GM19452 (cell line): ENCODE data around the gene SMPD3.
A peak's percentile ranks its signal among the peaks of the same experiment; 100 is the strongest.

ENCODE experiments used
- ATAC-seq: cut with Tn5 transposase; IDR thresholded peaks from one replicate; pipeline ENCODE4 v1.9.1; 2021; ENCODE audit not compliant: unreplicated experiment

The SMPD3 gene

DNA sequence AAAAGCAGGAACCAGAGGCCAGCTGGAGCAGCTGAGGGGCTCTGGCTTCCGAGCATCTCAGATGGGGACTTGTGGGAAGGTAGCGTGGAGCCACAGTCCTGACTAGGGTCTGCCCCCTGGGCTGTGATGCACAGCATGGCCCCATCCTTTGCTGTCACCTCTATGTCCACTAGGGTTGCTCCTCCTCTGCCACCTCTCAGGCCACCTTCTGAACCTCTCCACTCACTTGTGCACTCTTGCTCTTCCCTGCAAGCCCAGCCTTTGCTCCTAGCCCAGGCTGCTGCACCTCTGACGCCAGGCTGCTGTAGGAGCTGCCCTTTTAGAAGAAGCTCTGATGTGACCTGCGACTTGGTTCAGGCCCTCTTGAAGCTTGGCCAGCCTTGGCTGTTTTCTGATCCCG is 24.3 kb upstream of the SMPD3 start:
- ATAC-seq: no peak

DNA sequence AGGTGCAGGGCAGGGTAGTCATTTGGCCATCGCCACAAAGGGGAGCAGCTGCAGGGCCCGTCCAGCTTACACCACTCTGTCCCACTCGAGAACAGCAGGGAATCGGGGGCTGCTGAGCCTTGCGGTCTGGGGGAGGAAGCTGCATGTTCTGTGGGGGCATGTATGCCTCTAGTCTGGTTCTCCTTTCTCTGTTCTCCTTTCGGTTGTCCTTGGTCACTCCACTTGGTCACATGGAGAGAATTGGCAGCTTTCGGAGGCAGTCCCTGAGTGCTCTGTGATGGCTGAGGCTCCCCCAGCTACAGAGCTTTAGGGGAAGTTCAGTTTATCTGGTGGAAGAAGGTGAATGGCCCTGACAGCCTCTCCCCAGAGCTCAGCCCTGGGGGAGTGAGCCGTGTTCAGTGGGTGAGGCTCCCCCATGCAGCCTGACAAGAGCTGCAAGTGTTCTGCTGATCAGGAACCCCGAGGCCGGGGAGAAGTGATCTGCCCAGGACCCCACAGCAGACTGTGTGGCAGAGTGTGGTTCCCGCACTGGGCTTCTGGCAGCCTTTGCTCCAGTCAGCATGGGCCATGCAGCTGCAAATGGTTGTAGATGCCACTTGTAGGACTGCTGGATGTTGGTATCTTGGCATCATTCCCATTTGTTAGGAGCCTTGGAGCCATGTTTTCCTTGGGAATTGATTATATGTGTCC is 22.3 kb upstream of the SMPD3 start:
- peak; percentile 93 for ATAC-seq

DNA sequence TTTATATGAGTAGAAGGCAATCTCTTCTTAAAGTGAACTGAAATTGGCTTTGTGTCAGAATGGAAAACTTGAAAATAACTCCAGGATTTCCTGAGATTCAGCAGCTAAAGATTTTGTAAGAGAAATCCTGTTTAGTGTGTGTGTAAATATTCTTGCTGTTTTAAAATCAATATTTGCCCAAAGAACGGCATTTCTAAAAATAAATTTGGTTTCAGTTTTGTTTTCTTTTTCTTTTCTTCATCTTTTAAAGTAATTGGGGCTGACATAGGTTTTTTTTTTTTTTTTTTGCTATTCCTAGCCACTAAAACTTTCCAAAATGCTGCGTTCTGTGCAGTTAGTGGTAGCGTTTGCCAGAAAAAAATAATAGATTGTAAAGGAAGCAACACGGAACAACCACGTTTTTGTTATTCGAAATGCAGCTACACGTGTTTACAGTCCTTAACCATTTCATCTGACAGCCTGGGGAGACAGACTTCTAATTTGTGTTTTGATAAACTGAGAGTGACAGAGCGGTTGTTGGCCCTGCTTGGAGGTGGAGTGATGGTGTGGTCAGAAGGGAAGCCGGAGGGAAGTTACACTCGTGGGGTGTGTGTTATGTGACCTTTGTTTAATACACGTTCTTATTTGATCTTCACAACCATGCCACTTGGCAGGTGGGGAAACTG is 21.6 kb upstream of the SMPD3 start:
- peak; percentile 20 for ATAC-seq

DNA sequence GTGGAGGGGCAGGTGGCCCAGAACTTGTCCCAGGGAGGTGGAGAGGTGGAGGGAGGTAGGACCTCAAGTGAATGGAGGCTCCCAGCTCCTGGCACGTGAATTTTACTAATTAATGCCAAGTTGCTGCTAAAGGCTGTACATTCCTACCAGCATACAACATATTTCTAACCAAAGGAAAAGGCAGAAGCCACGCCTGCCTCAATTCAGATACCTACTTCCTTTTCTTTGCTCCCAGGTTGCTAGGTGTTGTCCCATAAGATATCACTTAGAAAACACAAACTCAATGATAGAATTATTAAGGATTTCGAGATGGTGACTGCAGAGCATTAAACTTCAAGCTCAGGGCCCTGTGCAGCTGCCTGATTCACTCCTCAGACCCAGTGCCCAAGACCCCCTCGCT is 20.5 kb upstream of the SMPD3 start:
- ATAC-seq: no peak

DNA sequence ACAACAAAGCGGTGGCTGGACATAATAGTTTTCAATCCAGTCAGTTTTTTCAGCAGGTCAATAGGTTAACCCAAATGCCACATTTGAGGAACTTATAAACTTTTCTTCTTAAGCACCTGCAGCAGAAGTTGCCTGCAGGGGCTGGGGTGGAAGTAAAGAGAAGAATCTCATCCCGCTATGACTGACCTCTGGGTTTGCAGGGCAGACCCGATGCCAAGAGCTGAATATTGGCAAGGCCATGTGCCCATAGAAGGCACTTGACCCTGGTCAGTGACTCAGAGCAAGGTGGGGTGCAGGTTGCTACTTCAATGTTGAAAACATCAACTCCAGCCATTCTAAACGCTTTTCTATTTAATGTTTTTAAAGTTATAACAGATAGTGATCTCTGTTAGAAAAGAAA is 17.9 kb upstream of the SMPD3 start:
- no peak for ATAC-seq

DNA sequence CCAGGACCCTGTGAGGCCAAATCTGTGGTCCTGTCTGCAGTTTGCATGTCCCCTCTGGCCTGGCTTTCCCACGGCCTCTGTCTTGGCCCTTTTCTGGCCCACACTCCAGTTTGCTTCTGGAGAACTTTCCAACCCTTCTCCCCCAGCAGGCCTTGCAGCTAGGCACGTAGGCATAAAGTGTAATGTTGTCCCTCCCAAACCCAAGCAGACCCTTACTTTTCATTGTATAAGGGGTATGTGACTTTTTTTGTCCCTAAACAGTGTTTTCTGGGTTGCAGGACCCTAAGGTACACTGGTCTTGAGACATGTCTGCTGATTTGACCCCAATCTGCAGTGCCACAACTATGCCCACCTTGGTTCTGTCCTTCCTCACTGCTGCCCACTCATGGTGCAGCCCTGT is 15.6 kb upstream of the SMPD3 start:
- no peak for ATAC-seq

DNA sequence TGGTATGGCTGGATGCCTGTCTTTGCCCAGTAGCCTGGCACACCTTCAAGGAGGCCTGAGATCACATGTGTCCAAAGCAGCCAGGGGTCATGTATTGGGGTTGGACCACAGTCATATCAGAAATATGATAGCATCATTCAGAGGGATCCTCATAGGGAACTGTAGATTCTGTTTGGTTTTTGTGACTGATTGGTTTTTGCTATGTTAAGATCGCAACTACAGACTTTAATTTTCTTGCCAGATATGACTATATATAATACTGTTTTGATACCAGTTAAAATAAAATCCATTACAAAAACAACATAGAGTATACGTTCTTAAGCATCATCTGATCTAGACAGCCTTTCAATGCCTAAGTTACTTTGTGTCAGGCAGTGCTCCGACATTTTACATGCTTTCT is 11.8 kb upstream of the SMPD3 start:
- ATAC-seq: no peak

DNA sequence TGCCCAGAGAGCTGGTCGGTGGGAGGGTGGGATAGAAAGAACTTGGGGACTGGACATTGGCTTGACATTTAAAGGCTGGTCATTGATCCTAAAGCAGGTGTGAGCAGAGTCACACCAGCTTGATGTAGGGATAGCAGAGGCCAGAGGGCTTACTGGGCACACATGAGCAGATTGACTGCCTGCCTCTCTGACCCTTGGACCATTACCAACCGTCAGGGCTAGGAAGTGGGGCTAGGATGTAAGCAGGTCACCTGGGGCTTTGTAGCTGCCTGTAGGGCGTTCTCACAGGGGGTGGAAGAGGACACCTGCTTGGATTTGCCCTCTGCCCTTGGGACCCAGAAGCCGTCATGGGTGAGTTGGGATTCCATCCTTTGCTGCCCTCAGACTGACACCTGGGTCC is 11.1 kb upstream of the SMPD3 start:
- no peak for ATAC-seq

DNA sequence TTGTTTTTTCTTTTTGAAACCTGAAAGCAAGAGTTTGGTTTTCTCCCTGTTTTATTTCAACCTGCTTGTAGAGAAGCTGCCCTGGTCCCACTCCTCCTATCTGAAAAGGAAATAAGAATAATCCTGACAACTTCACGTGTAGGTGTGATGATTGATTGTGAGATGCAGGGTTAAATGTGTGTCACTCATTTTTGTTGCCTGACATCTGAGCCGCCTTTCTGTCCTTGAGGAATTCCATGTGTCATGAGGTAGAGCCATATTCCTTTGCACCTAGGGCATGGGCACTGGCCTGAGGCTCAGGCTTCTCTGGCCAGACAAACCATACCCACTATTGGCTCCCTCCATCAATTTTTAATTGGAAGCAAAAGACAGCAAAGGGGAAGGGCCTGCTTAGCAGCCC is 10.2 kb upstream of the SMPD3 start:
- ATAC-seq: no peak

DNA sequence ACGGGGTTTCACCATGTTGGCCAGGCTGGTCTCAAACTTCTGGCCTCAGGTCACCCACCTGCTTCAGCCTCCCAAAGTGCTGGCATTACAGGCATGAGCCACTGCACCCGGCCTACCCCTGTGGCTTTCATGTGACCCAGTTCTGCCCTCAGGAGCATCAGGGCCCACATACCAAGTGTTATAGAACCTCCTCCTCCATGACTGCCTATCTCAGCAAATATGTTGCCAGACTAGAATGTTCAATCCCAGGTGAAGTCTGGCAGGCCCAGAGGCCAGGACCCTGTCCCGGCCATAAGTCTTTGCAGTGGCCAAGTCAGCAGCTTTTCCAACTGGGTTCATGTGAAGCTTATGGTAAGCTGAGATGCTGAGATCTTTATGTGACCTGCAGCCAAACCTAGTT is 9.8 kb upstream of the SMPD3 start:
- no peak for ATAC-seq

DNA sequence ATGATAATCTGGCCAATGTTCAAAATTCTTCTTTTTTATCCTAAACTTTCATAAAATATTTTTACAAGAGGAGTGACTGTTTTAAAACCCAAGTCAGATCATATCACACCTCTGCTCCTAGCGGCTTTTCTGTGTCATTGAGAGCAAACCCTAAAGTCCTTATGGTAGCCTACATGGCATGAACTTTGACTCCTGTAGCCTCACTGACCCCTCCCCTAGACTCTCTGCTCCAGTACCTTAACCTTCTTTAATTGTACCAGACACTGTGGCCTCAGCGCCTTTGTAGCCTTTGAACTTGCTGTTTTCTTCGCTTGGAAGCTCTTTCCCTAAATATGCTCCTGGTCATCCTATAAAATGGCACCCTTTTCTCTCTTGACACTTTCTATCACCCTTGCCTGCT is 7.3 kb upstream of the SMPD3 start:
- ATAC-seq: no peak

DNA sequence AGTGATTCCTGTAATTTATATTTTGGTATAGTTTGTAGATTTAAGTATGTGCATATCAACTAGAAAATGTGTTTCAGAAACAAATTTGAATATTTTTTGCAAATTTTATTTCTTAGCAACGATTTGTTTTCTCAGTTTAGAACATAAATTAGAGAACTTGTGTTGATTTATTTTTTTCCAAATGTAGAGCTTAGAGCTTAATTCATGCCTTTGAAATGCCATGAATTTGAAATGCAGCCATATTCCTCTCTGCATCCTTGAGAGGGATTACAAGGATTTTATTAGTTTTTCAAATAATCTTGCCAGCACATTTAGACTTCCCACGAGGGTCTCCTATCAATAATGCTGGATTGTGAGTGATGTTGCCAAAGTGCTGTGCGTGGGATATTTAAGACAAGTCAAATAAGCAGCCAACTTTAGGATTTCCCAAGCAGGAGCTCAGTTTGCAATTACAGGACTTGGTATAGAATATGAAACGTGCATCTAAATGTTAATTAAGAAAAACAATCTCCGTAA is 6.7 kb upstream of the SMPD3 start:
- ATAC-seq: no peak

DNA sequence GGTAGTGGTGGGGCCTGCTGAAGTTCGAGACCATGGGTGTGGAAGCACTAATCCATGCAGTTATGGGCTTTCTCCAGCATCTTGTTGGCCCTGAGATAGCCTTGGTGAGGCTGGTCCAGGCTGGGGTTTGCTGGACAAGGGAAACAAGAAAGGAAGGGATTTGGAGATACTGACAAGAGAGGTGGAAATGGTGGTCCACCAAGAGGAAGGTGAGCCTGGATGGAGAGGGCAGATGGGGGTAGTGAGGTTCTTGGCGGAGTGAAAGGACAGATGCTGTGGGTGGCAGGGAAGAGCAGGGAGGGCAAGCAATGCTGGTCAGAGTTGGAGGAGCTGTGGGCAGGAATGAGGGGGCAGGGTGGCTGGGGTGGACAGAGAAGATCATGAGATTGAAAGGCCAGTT is 5.5 kb upstream of the SMPD3 start:
- no peak for ATAC-seq

DNA sequence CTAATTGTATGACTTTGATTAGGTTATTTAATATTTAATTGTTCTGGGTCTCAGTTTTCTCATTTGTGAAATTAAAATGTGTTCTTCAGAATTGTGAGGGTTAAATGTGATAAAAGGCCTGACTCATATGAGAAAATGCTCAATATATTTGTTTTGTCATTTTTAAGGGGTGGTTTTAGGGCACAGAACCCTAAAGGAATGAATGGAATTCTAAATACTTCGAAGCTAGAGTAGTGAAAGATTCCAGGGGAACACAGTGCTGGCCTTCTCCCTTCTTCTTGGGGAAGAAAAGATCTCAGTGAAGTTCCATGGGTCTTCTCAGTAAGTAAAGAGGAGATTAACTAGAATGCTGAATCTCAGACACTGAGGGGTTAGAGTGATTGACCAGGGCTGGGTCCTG is 3.9 kb upstream of the SMPD3 start:
- ATAC-seq: no peak

DNA sequence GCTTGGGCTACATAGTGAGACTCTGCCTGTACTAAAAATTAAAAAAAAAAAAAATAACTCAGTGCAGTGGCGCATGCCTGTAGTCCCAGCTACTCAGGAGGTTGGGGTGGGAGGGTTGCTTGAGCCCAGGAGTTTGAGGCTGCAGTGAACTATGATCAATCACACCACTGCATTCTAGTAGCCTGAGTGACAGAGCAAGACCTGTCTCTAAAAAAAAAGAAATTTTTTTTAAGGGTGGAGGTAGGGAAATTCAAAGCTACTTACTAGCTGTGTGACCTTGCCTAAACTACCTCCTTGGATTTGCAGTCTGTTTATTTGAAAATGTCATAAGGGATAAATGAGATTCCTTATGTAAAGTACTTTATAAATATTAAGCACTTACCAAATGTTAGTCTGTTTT is 3.4 kb upstream of the SMPD3 start:
- ATAC-seq: no peak

DNA sequence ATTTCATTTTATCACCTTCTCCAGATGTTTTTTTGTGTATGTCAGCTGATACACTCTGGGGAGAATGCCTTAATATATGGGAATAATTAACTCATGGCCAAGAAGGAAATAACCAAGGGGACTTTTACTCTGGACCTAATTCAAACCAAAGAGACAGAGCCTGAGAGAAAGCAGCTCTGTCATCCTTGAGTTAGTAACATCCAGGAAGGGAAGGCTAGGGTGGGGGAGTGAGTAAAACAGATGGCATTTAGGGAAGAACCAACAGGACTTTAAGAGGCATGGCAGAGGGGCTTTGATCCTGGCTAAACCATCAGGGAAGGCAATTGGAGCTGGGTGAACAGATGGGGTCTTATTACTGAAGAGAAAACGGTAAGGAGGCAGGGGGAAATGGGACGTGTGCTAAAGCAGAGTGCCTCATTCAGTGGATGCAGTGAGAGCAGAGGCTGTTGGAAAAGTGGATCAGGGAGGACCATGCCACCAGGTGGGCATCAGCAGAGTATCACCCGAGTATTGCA is 2.5 kb upstream of the SMPD3 start:
- ATAC-seq: no peak

DNA sequence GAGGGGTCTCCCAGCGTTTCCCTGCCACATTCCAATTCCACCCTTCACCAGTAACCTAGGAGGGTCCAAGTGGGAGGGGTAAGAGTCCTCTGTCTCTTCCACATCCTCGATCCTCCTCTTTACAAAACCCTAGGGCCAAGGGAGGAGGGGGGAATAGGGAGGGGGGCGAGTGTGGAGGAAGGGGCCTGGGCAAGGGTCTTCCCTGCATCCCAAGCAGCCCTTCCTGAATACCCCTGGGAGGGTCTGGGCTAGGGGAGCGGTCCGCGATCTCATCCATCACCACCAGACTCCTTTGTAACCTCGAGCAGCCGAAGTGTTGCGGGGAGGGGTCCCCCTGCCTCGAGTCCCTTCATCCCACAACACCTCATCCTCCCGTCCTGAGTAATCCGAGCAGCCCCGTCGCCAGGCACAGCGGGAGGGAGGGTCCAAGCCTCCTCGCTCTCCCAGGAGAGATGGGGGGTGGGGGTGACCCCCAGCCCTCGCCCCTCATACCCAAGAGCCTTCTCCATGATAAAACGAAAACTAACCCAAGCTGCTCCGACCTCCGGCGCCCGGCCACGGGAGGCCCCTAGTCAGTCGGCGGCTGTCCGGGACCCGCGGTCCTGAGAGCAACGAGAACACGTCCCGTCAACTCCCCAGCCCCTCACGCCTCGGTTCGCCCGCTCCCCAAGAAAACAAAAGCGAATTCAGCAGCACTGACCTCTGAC is 502 bp downstream of the SMPD3 start:
- ATAC-seq: peak; percentile 19

DNA sequence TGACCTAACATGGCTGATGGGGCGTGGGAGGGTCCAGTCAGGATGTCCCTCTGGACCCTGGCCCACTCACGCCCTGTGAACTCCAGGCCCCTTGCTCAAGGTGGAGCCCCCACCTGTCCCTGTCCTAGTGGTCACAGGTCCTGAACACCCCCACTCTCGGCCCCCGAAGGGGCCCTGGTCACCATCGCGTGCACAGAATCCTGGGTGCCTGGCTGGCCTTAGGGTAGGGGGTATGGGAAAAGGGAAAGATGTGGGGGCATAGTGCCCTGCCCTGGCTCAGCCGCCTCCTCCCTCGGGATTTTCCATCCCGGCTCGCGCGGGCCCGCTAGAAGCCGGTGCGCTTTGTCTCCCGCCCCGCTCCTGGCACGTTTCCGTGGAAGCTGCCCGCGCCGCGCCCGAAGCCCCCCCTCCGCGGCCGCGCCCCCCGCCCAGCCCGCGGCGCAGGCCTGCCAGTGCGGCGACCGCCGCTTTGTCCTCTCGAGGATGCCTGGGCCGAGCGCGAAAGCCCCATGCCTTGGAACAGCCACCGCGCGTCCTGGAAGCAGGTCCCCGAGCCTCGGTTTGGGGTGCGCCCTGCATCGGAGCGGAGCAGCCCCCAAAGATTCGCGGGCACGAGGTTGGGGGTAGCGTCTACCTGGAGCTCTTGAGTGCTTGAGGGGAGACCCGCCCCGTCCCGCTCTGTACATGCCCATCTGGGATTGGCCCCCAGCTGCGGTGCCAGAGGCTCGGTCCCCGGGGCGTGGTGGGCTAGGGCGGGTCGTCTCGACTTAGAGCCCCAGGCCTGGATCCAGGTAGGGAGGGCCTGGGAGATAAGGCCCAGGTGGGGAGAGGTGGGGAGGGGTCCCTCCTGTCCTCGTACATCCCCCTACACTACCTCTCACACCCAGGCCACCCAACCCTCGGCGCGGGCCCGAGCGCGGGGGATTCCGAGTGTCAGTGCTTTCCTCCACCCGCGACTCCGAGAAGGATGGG is 1.3 kb downstream of the SMPD3 start:
- no peak for ATAC-seq

DNA sequence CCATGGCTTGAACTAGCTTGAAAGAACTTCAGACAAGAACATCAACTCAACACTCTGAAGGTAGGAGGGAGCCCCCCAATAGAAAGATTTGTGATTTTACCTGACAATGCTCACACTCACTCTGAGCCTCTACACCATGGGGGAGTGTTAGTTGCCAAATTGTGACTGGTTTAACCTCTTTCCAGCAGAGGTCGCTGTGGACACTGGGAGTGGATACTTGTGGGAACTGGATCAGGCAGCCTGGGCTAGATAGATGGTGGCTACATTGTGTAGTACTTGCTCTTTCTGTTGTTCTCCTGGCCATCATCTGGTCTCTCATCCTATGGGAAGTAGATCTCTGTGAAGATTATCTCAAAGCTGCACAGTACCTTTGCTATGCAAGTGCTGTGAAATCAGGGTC is 2.9 kb downstream of the SMPD3 start:
- ATAC-seq: no peak

DNA sequence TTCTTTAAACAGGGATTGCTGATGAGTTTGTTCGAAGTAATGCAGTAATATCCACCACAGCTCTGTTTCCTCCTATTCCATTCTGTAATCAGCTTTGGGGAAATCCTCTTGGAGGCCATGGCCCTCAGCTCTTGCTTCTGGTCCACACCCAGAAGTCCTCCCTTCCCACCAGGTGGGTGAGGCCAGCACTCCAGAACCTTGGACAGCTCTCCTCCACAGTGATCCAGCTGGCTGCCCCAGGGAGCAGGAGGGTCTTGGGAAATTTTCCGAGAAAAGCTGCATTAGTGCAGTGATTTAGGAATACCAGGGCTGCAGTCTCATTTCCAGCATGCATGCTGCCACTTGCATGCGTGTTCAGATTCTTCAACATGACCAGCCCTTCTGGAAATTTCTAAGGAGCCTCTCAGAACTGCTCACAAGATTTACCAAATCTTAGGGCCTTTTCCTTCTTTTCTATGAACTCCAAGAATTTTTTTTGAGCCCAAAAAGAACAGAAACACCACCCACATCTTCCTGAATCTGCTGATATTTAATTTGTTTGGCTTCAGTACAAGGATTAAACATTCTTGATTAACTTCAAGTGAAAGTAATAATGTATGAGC is 4.2 kb downstream of the SMPD3 start:
- no peak for ATAC-seq
